MM.1S (cell line): ENCODE measurements around the gene DNAJB6.

Experiments
- DNase-seq: peaks from one replicate; pipeline ENCODE4 v3.0.0-alpha.2; 2015
- H2AFZ ChIP-seq: fragments of 300-600 bp; sonication (generic); 2 replicates; pipeline ENCODE4 v1.6.0; 2016; ENCODE audit warnings: antibody characterized with exemption, low read length
- H3F3A ChIP-seq: fragments of 300-600 bp; sonication (generic); 2 replicates; pipeline ENCODE4 v1.6.1; 2016; ENCODE audit warnings: mild to moderate bottlenecking, antibody characterized with exemption, low read length, moderate library complexity, mixed read lengths; ENCODE audit not compliant: insufficient read depth
- H3K27ac ChIP-seq: fragments of 300-600 bp; sonication (generic); 2 replicates; pipeline ENCODE4 v1.5.1; 2016; ENCODE audit warnings: mild to moderate bottlenecking, low read length
- H3K27me3 ChIP-seq: fragments of 300-600 bp; sonication (generic); replicated peaks from 2 replicates; pipeline ENCODE4 v1.6.0; 2016; ENCODE audit warnings: low read length; ENCODE audit not compliant: insufficient read depth
- H3K36me3 ChIP-seq: fragments of 300-600 bp; sonication (generic); replicated peaks from 2 replicates; pipeline ENCODE4 v1.6.1; 2016; ENCODE audit warnings: mild to moderate bottlenecking, low read length, mixed read lengths; ENCODE audit not compliant: insufficient read depth
- H3K4me1 ChIP-seq: fragments of 300-600 bp; sonication (generic); 2 replicates; pipeline ENCODE4 v1.6.1; 2016; ENCODE audit warnings: low read length, mixed read lengths
- H3K4me2 ChIP-seq: fragments of 300-600 bp; sonication (generic); 2 replicates; pipeline ENCODE4 v1.6.0; 2016; ENCODE audit warnings: low read depth, low read length
- H3K4me3 ChIP-seq: fragments of 300-600 bp; sonication (generic); 2 replicates; pipeline ENCODE4 v1.5.1; 2016; ENCODE audit warnings: low read length, mixed read lengths
- H3K79me2 ChIP-seq: fragments of 300-600 bp; sonication (generic); 2 replicates; pipeline ENCODE4 v1.6.1; 2016; ENCODE audit warnings: mixed run types, low read length, mixed read lengths
- H3K9ac ChIP-seq: fragments of 300-600 bp; sonication (generic); 2 replicates; pipeline ENCODE4 v1.6.1; 2016; ENCODE audit warnings: low read length, mixed read lengths
- H3K9me2 ChIP-seq: fragments of 300-600 bp; sonication (generic); replicated peaks from 2 replicates; pipeline ENCODE4 v1.6.1; 2016; ENCODE audit warnings: mild to moderate bottlenecking, low read length, mixed read lengths; ENCODE audit not compliant: insufficient read depth
- H3K9me3 ChIP-seq: fragments of 300-600 bp; sonication (generic); replicated peaks from 2 replicates; pipeline ENCODE4 v1.6.1; 2016; ENCODE audit warnings: mild to moderate bottlenecking, low read length, mixed read lengths; ENCODE audit not compliant: insufficient read depth
- H4K20me1 ChIP-seq: fragments of 300-600 bp; sonication (generic); 2 replicates; pipeline ENCODE4 v1.6.1; 2016; ENCODE audit warnings: mild to moderate bottlenecking, low read length, moderate library complexity, mixed read lengths; ENCODE audit not compliant: insufficient read depth
- EZH2 ChIP-seq: fragments of 300-600 bp; sonication (generic); optimal IDR thresholded peaks from 2 replicates; pipeline ENCODE3; 2017; ENCODE audit warnings: low read depth, mild to moderate bottlenecking, antibody characterized with exemption, low read length, mixed read lengths
- EZH2phosphoT487 ChIP-seq: fragments of 300-600 bp; sonication (generic); IDR thresholded peaks from 2 replicates; pipeline ENCODE4 v1.6.1; 2018; ENCODE audit warnings: antibody characterized with exemption, low read length
- TF ChIP-seq, protein P1 (sequence below): fragments of 300-600 bp; sonication (generic); IDR thresholded peaks from 2 replicates; pipeline ENCODE4 v1.5.1; 2016; ENCODE audit warnings: antibody characterized with exemption, low read length, mixed read lengths

The DNAJB6 gene

DNA sequence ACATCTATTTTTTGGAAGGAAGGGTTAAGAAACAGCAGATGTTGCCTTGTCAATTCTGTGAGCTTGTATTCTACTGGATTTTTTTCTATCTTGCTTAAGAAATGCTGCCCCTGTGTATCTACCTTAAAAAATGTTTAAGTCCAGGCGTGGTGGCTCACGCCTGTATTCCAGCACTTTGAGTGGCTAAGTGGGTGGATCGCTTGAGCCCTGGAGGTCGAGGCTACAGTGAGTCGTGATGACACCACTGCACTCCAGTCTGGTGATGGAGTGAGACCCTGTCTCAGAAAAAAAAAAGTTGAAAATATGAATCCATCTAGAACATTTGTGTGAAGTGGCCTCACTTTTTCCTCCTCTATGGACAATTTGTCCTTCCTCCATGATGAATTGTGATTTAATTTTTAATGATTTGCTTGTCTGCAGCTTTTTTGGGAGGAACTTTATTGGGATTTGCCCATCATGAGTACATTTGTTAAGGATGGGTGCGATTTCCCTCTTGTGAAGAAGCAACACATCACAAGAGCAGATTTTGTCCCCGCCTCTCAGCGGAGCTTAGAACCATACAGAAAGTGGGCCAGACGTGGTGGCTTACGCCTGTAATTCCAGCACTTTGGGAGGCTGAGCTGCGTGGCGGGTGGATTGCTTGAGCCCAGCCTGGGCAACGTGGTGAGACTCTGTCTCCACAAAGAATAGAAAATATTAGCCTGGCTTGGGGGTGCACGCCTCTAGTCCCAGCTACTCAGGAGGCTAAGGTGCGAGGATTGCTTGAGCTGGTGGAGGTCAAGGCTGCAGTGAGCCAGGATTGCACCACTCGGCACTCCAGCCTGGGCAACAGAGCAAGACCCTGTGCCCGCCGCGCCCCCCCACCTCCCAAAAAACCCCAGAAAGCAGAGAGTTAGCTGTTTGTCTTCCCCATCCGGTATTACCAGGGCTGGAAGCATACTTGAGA, 57.7 kb downstream of the DNAJB6 start:
- Histone ChIP-seq H3K27me3 (no peaks in the 10 kb centered on the region), H3K79me2 (0 out of 2 replicates have a peak, but pooled peaks cover 4% of the 10 kb centered on the region), H3K9me2 (no peaks in the 10 kb centered on the region), H3F3A (no peaks in the 10 kb centered on the region), H3K9me3 (no peaks in the 10 kb centered on the region), H3K27ac (no peak overlapping the region), H3K4me3 (no peak overlapping the region), H4K20me1 (no peaks in the 10 kb centered on the region), H2AFZ (no peak overlapping the region), H3K9ac (no peak overlapping the region), H3K4me1 (no peaks in the 10 kb centered on the region), H3K36me3 (no peaks in the 10 kb centered on the region), H3K4me2 (no peak overlapping the region)
- TF ChIP-seq, protein P1, sequence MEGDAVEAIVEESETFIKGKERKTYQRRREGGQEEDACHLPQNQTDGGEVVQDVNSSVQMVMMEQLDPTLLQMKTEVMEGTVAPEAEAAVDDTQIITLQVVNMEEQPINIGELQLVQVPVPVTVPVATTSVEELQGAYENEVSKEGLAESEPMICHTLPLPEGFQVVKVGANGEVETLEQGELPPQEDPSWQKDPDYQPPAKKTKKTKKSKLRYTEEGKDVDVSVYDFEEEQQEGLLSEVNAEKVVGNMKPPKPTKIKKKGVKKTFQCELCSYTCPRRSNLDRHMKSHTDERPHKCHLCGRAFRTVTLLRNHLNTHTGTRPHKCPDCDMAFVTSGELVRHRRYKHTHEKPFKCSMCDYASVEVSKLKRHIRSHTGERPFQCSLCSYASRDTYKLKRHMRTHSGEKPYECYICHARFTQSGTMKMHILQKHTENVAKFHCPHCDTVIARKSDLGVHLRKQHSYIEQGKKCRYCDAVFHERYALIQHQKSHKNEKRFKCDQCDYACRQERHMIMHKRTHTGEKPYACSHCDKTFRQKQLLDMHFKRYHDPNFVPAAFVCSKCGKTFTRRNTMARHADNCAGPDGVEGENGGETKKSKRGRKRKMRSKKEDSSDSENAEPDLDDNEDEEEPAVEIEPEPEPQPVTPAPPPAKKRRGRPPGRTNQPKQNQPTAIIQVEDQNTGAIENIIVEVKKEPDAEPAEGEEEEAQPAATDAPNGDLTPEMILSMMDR = no peak
- no peak for TF ChIP-seq EZH2phosphoT487
- no peak for TF ChIP-seq EZH2
- DNase-seq = no peak

DNA sequence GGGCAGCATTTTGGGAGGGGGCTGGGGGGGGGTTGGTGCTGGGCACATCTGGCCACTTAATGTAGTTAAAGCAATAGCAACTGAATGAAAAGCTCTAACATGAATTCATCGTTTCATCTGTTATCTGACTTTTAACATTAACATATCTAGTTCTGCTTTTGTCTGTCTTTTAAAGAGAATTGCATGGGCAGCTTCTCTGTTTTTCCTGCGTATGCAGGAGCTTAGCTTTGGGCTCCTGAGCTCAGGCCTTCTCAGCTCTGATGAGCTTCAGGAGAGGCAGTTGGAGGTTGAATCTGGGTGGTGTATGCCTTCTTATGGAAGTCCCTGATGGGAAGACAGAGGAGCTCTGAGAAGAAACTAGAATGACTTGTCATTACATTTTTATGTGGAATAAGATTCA, 58.4 kb downstream of the DNAJB6 start:
- H3F3A ChIP-seq = no peaks in the 10 kb centered on the region
- no peaks in the 10 kb centered on the region for H3K27me3 ChIP-seq
- no peak for TF ChIP-seq EZH2
- TF ChIP-seq, protein P1 = no peak
- TF ChIP-seq EZH2phosphoT487 = no peak
- no peaks in the 10 kb centered on the region for H3K4me1 ChIP-seq
- H3K4me3 ChIP-seq = no peak overlapping the region
- no peaks in the 10 kb centered on the region for H4K20me1 ChIP-seq
- no peaks in the 10 kb centered on the region for H3K9me3 ChIP-seq
- H3K9me2 ChIP-seq = no peaks in the 10 kb centered on the region
- no peak overlapping the region for H3K9ac ChIP-seq
- 0 out of 2 replicates have a peak, but pooled peaks cover 4% of the 10 kb centered on the region for H3K79me2 ChIP-seq
- H3K4me2 ChIP-seq = no peak overlapping the region
- H3K27ac ChIP-seq = no peak overlapping the region
- no peak overlapping the region for H2AFZ ChIP-seq
- no peaks in the 10 kb centered on the region for H3K36me3 ChIP-seq
- no peak for DNase-seq

DNA sequence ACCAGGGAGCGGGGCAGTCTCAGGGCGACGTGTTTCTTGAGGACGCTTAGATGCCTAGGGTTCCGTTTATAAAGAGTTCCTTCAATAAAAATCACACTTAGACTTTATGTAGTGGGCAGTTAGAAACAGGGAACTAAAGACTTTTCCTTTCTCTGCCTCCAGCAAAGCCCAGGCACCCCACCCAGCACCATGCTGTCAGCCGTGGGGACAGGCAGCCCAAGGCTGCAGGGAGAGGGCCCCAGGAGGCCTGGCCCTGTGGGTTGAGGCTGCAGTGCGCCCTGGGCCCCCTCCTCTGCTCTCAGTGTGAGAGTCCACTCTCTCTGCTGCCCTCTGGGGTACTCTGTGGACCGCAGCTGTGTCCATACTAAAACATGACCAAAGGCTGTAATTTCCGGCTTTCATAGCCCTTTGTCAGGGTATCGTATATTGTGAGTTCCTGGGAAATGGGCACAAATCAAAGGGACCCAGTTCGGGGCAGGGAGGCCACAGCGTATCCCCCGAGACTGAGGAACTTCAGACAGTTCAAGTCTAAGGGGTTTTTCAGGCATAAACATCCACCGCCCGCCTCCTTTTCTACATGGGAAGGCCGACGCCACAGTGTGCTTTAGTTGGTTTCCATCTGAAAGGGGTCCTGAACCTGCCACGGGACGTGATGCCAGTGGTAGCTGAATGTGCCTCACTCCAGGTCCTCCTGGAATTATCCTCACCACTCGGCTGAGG, 59.7 kb downstream of the DNAJB6 start:
- Histone ChIP-seq H3K27me3 (no peaks in the 10 kb centered on the region), H3K79me2 (0 out of 2 replicates have a peak, but pooled peaks cover 2% of the 10 kb centered on the region), H4K20me1 (no peaks in the 10 kb centered on the region), H3F3A (no peaks in the 10 kb centered on the region), H3K4me1 (no peaks in the 10 kb centered on the region), H3K4me3 (no peak overlapping the region), H3K9ac (no peak overlapping the region), H3K27ac (no peak overlapping the region), H3K4me2 (no peak overlapping the region), H3K9me3 (no peaks in the 10 kb centered on the region), H3K9me2 (no peaks in the 10 kb centered on the region), H2AFZ (no peak overlapping the region), H3K36me3 (no peaks in the 10 kb centered on the region)
- DNase-seq = no peak
- TF ChIP-seq, protein P1 = no peak
- TF ChIP-seq EZH2phosphoT487 (no peak), EZH2 (no peak)
